Measurements from ENCODE around the gene UBR3. TPM values are rescaled to one million over a fixed set of nuclear protein-coding genes. Genes with fewer than 3 reads are reported as not detected.

UBR3 gene
- total and polyA plus RNA-seq, 2 experiments from 2014 or later: 10.7 to 28.0 TPM

DNA sequence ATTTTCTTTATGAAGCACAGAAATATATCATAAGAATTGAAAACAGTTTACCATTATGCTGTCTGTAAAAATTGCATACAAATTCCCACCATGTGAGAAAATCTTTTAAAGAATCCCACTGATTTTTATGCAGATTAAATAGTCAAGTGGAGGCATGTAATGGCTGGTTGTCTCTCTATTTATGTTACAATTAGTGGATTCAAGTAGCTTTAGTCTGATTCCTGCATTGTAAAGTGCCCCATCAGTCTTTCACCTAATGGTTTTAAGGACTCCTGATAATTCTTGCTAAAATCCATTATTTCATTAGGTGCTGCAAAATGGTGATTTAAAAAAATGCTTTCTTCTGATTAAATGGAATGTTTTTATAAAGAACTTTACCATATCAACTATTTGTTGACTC, 202.3 kb downstream of the UBR3 start:
- Histone ChIP-seq H4K20me1 (replicated peaks; ENCODE audit: insufficient read depth) (no peaks in the 10 kb centered on the region), H3K4me1 (ENCODE audit: insufficient read depth) (peaks cover 30% of the 10 kb centered on the region; the same call in 1 of the 2 replicates), H3K4me3 (no peak overlapping the region), H3K9me2 (ENCODE audit: insufficient read depth) (no peaks in the 10 kb centered on the region), H3K79me2 (replicated peaks; ENCODE audit: insufficient read depth) (no peaks in the 10 kb centered on the region), H3K27me3 (ENCODE audit: insufficient read depth) (no peaks in the 10 kb centered on the region), H3K27ac (ENCODE audit: low read depth) (peak overlapping the region; percentile 30; the same call in 1 of the 2 replicates), H3F3A (replicated peaks; ENCODE audit: low read depth) (no peaks in the 10 kb centered on the region), H2AFZ (no peak overlapping the region), H3K36me3 (ENCODE audit: insufficient read depth) (no peaks in the 10 kb centered on the region), H3K4me2 (peak overlapping the region; percentile 3; the same call in 1 of the 2 replicates)
- DNase-seq (ENCODE audit: low spot score) (no peak), ATAC-seq (no peak)
- peak; percentile 48; the same call in 1 of the 2 replicates for TF ChIP-seq NANOG (IDR thresholded peaks at IDR 0.05; ENCODE audit: borderline replicate concordance)
- TF ChIP-seq ZNF114 (CRISPR knock-in tag; IDR thresholded peaks at IDR 0.05): no peak
- no peak for TF ChIP-seq ZNF331 (CRISPR knock-in tag; IDR thresholded peaks at IDR 0.05; ENCODE audit: low read depth)
- H3K27ac Mint-ChIP-seq: no peak overlapping the region
- peaks cover 13% of the 10 kb centered on the region for H3K9me3 Mint-ChIP-seq
- H3K4me1 Mint-ChIP-seq: peaks cover 14% of the 10 kb centered on the region
- H3K27me3 Mint-ChIP-seq (ENCODE audit: insufficient read depth, low read depth, poor library complexity): no peaks in the 10 kb centered on the region
- H3K4me3 Mint-ChIP-seq: no peak overlapping the region
- peaks cover 25% of the 10 kb centered on the region for H3K36me3 Mint-ChIP-seq (ENCODE audit: low read depth)

DNA sequence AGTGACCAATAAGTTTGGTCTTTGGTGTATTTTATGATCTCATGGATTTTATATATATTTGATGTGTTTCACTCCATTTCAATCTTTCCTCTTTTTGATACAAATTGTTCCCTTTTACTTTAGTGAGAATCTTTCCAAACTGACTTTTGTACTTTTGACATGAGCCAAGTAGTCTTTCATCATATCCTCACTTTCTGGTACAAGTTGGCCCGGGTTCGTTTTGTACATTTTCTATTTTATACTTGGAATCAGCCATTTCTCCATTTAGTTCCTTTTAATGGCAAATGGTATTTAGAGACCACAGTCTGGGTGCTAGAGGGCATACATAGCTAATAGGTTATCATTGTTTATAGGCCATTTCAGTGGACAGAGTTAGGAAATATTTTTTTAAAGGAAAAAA, 202.8 kb downstream of the UBR3 start:
- no peak overlapping the region; the same call in 1 of the 2 replicates for H3K27ac ChIP-seq (ENCODE audit: low read depth)

More for the DNA sequence above, 202.8 kb downstream of the UBR3 start:
- H3K27ac Mint-ChIP-seq: peak overlapping the region; percentile 22; the same call in 1 of the 2 replicates
- H3K27me3 Mint-ChIP-seq (ENCODE audit: insufficient read depth, low read depth, poor library complexity): no peaks in the 10 kb centered on the region
- Histone ChIP-seq H3K4me2 (no peak overlapping the region), H4K20me1 (replicated peaks; ENCODE audit: insufficient read depth) (no peaks in the 10 kb centered on the region), H2AFZ (no peak overlapping the region), H3K4me1 (ENCODE audit: insufficient read depth) (peaks cover 30% of the 10 kb centered on the region; the same call in 1 of the 2 replicates), H3K79me2 (replicated peaks; ENCODE audit: insufficient read depth) (no peaks in the 10 kb centered on the region), H3K36me3 (ENCODE audit: insufficient read depth) (no peaks in the 10 kb centered on the region), H3K4me3 (no peak overlapping the region), H3F3A (replicated peaks; ENCODE audit: low read depth) (no peaks in the 10 kb centered on the region), H3K27me3 (ENCODE audit: insufficient read depth) (no peaks in the 10 kb centered on the region), H3K9me2 (ENCODE audit: insufficient read depth) (no peaks in the 10 kb centered on the region)
- peaks cover 14% of the 10 kb centered on the region for H3K4me1 Mint-ChIP-seq
- TF ChIP-seq POLR2AphosphoS5 (IDR thresholded peaks at IDR 0.05; ENCODE audit: low read depth) (no peak), STAT1 (IDR thresholded peaks at IDR 0.05; ENCODE audit: unreplicated experiment) (no peak), ZNF114 (CRISPR knock-in tag; IDR thresholded peaks at IDR 0.05) (no peak)
- TF ChIP-seq, protein P1, sequence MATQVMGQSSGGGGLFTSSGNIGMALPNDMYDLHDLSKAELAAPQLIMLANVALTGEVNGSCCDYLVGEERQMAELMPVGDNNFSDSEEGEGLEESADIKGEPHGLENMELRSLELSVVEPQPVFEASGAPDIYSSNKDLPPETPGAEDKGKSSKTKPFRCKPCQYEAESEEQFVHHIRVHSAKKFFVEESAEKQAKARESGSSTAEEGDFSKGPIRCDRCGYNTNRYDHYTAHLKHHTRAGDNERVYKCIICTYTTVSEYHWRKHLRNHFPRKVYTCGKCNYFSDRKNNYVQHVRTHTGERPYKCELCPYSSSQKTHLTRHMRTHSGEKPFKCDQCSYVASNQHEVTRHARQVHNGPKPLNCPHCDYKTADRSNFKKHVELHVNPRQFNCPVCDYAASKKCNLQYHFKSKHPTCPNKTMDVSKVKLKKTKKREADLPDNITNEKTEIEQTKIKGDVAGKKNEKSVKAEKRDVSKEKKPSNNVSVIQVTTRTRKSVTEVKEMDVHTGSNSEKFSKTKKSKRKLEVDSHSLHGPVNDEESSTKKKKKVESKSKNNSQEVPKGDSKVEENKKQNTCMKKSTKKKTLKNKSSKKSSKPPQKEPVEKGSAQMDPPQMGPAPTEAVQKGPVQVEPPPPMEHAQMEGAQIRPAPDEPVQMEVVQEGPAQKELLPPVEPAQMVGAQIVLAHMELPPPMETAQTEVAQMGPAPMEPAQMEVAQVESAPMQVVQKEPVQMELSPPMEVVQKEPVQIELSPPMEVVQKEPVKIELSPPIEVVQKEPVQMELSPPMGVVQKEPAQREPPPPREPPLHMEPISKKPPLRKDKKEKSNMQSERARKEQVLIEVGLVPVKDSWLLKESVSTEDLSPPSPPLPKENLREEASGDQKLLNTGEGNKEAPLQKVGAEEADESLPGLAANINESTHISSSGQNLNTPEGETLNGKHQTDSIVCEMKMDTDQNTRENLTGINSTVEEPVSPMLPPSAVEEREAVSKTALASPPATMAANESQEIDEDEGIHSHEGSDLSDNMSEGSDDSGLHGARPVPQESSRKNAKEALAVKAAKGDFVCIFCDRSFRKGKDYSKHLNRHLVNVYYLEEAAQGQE (IDR thresholded peaks at IDR 0.05; ENCODE audit: unreplicated experiment): no peak
- ATAC-seq: no peak
- peaks cover 13% of the 10 kb centered on the region for H3K9me3 Mint-ChIP-seq
- no peak for DNase-seq (ENCODE audit: low spot score)
- peaks cover 25% of the 10 kb centered on the region for H3K36me3 Mint-ChIP-seq (ENCODE audit: low read depth)
- H3K4me3 Mint-ChIP-seq: no peak overlapping the region

All from GM23338 (cell line).